Endothelial cell (in vitro differentiated cells): ENCODE results near the gene MLLT6. TPM values are rescaled to one million over a fixed set of nuclear protein-coding genes. Genes with fewer than 3 reads are reported as not detected.
A peak's percentile ranks its signal among the peaks of the same experiment; 100 is the strongest.

Experiments
- DNase-seq: peaks from one replicate; pipeline ENCODE4 v3.0.0; 2021; ENCODE audit warnings: low spot score
- H3K27ac Mint-ChIP-seq: one replicate; pipeline ENCODE4 v1.8.0; 2021; ENCODE audit warnings: mixed read lengths, inconsistent platforms; ENCODE audit not compliant: unreplicated experiment
- H3K27me3 Mint-ChIP-seq: one replicate; pipeline ENCODE4 v1.8.0; 2021; ENCODE audit warnings: mild to moderate bottlenecking, moderate library complexity, mixed read lengths, inconsistent platforms; ENCODE audit not compliant: unreplicated experiment
- H3K36me3 Mint-ChIP-seq: one replicate; pipeline ENCODE4 v1.8.0; 2021; ENCODE audit warnings: mild to moderate bottlenecking, low read depth, mixed read lengths, inconsistent platforms; ENCODE audit not compliant: unreplicated experiment
- H3K4me1 Mint-ChIP-seq: one replicate; pipeline ENCODE4 v1.8.0; 2021; ENCODE audit warnings: mild to moderate bottlenecking, mixed read lengths, inconsistent platforms; ENCODE audit not compliant: unreplicated experiment
- H3K4me3 Mint-ChIP-seq: one replicate; pipeline ENCODE4 v1.8.0; 2021; ENCODE audit warnings: mild to moderate bottlenecking, mixed read lengths, inconsistent platforms; ENCODE audit not compliant: unreplicated experiment
- H3K9me3 Mint-ChIP-seq: one replicate; pipeline ENCODE4 v1.8.0; 2021; ENCODE audit warnings: mixed read lengths, inconsistent platforms; ENCODE audit not compliant: unreplicated experiment
- CTCF ChIP-seq: fragments of 200-600 bp; sonication (generic); IDR thresholded peaks from one replicate; pipeline ENCODE4 v1.5.0; 2021; ENCODE audit warnings: antibody characterized with exemption; ENCODE audit not compliant: unreplicated experiment
- total RNA-seq: library from RNA; stranded (reverse); fragmentation: NEBNext Ultra II Directional; extraction: Animal tissue kit (Norgen Biotek cat#: 25700); gene quantifications from one replicate; pipeline ENCODE4 v1.2.1, GENCODE V29; 2021; ENCODE audit not compliant: unreplicated experiment

MLLT6 gene
- total RNA-seq, 1 donor from 2014 or later = 33.8 TPM

- no peak overlapping the region for H3K27ac Mint-ChIP-seq
- no peak for DNase-seq
- peaks cover 16% of the 10 kb centered on the region for H3K4me1 Mint-ChIP-seq
- H3K4me3 Mint-ChIP-seq = no peak overlapping the region
- no peak for TF ChIP-seq CTCF
- peaks cover 13% of the 10 kb centered on the region for H3K36me3 Mint-ChIP-seq
- H3K9me3 Mint-ChIP-seq = no peaks in the 10 kb centered on the region
- peaks cover 11% of the 10 kb centered on the region for H3K27me3 Mint-ChIP-seq
Measured at GRCh38 chr17:38716368-38717005, 11.4 kb downstream of the MLLT6 start.

GRCh38 chr17:38717139-38717745, 12.2 kb downstream of the MLLT6 start:
- no peak for DNase-seq
- peaks cover 11% of the 10 kb centered on the region for H3K27me3 Mint-ChIP-seq
- no peak overlapping the region for H3K4me3 Mint-ChIP-seq
- no peak for TF ChIP-seq CTCF
- H3K9me3 Mint-ChIP-seq = no peaks in the 10 kb centered on the region
- no peak overlapping the region for H3K27ac Mint-ChIP-seq
- peaks cover 12% of the 10 kb centered on the region for H3K36me3 Mint-ChIP-seq
- peaks cover 16% of the 10 kb centered on the region for H3K4me1 Mint-ChIP-seq

GRCh38 chr17:38719289-38719942, 14.3 kb downstream of the MLLT6 start:
- no peak for DNase-seq
- no peak for TF ChIP-seq CTCF
- Mint-ChIP-seq H3K9me3 (no peaks in the 10 kb centered on the region), H3K4me3 (peak overlapping the region; percentile 83), H3K36me3 (peaks cover 9% of the 10 kb centered on the region), H3K4me1 (peaks cover 16% of the 10 kb centered on the region), H3K27ac (no peak overlapping the region), H3K27me3 (peaks cover 13% of the 10 kb centered on the region)

GRCh38 chr17:38719943-38720641, 15.0 kb downstream of the MLLT6 start:
- peaks cover 9% of the 10 kb centered on the region for H3K36me3 Mint-ChIP-seq
- peaks cover 9% of the 10 kb centered on the region for H3K27me3 Mint-ChIP-seq
- no peak for DNase-seq
- no peak overlapping the region for H3K27ac Mint-ChIP-seq
- no peaks in the 10 kb centered on the region for H3K9me3 Mint-ChIP-seq
- H3K4me1 Mint-ChIP-seq = peaks cover 13% of the 10 kb centered on the region
- TF ChIP-seq CTCF = no peak
- no peak overlapping the region for H3K4me3 Mint-ChIP-seq
